Osteocyte (in vitro differentiated cells): ENCODE measurements around the gene ADAMTS9. TPM values are rescaled to one million over a fixed set of nuclear protein-coding genes. Genes with fewer than 3 reads are reported as not detected.

Source experiments
- DNase-seq: peaks from one replicate; pipeline ENCODE4 v3.0.0; 2021; ENCODE audit warnings: mixed read lengths; ENCODE audit not compliant: unreplicated experiment; ENCODE audit errors: extremely low spot score
- H3K27ac Mint-ChIP-seq: one replicate; pipeline ENCODE4 v1.8.0; 2021; ENCODE audit warnings: mild to moderate bottlenecking, mixed read lengths; ENCODE audit not compliant: unreplicated experiment
- H3K27me3 Mint-ChIP-seq: one replicate; pipeline ENCODE4 v1.8.0; 2021; ENCODE audit warnings: mixed read lengths; ENCODE audit not compliant: unreplicated experiment
- H3K36me3 Mint-ChIP-seq: one replicate; pipeline ENCODE4 v1.8.0; 2021; ENCODE audit warnings: mixed read lengths; ENCODE audit not compliant: unreplicated experiment
- H3K4me1 Mint-ChIP-seq: one replicate; pipeline ENCODE4 v1.8.0; 2021; ENCODE audit warnings: mixed read lengths; ENCODE audit not compliant: unreplicated experiment
- H3K4me3 Mint-ChIP-seq: one replicate; pipeline ENCODE4 v1.8.0; 2021; ENCODE audit warnings: mild to moderate bottlenecking, moderate library complexity, mixed read lengths; ENCODE audit not compliant: unreplicated experiment
- H3K9me3 Mint-ChIP-seq: one replicate; pipeline ENCODE4 v1.8.0; 2021; ENCODE audit warnings: mixed read lengths; ENCODE audit not compliant: unreplicated experiment
- total RNA-seq: library from RNA; stranded (reverse); gene quantifications from 2 replicates; pipeline ENCODE4 v1.2.1, GENCODE V29; 2021
- TF ChIP-seq, protein P1 (sequence below): fragments of 200-600 bp; sonication (generic); IDR thresholded peaks from 2 replicates; pipeline ENCODE4 v1.5.0; 2021; ENCODE audit warnings: antibody characterized with exemption, mild to moderate bottlenecking, moderate library complexity

The ADAMTS9 gene
- total RNA-seq, 1 donor from 2014 or later, result 1.5 TPM

DNA sequence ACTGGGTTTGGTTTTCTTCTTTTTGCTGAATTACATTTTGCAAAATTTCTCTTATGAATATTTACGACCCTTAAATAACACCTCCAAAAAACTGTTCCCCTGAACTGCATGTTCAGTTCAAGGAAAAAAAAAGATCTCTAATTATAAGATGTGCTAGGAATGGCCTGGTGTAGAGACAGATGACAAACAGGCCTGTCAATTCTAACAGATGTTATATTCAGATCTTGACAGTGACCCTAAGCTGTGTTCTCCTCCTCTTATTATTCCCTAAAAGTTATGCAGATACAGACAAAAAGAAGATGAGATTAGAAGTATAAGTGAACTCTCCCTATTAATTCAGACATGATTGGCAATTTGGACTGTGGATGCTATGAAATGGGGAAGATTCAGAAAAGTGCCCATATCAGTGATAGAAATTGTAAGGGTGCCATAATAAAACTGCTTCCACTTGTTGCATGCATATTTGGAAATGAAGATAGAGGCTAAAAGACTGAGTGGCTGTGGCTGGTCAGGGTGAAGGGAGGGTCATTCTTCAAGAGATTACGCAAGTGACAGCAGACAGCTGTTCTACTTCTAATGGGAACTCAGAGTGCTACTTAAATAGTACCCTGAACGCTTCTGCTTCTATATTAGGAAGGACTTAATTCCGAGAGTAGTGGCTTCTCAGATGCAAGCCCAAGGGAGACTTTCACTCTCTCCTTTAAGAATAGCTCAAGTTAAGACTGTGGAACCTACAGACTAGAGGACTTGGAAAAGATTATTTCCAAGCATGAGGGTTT, 75.5 kb downstream of the ADAMTS9 start:
- Mint-ChIP-seq H3K4me3 (no peak overlapping the region), H3K4me1 (no peaks in the 10 kb centered on the region), H3K27me3 (peaks cover 4% of the 10 kb centered on the region), H3K27ac (no peak overlapping the region), H3K9me3 (no peaks in the 10 kb centered on the region), H3K36me3 (no peaks in the 10 kb centered on the region)
- TF ChIP-seq, protein P1, sequence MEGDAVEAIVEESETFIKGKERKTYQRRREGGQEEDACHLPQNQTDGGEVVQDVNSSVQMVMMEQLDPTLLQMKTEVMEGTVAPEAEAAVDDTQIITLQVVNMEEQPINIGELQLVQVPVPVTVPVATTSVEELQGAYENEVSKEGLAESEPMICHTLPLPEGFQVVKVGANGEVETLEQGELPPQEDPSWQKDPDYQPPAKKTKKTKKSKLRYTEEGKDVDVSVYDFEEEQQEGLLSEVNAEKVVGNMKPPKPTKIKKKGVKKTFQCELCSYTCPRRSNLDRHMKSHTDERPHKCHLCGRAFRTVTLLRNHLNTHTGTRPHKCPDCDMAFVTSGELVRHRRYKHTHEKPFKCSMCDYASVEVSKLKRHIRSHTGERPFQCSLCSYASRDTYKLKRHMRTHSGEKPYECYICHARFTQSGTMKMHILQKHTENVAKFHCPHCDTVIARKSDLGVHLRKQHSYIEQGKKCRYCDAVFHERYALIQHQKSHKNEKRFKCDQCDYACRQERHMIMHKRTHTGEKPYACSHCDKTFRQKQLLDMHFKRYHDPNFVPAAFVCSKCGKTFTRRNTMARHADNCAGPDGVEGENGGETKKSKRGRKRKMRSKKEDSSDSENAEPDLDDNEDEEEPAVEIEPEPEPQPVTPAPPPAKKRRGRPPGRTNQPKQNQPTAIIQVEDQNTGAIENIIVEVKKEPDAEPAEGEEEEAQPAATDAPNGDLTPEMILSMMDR, result no peak
- DNase-seq, result no peak

DNA sequence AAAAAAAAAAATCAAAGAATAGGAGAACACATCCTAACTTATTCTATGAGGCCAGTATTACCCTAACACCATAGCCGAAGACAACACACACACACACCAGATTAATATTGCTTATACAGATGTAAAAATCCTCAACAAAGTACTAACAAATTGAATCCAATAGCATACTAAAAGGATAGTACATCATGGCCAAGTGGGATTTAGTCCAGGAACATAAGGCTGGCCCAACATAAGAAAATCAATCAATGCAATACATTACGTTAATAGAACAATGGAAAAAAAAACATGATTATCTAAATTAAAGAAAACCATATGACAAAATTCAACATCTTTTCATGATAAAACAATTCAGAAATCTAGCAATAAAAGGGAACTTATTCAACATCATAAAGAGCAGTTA, 79.1 kb downstream of the ADAMTS9 start:
- no peaks in the 10 kb centered on the region for H3K9me3 Mint-ChIP-seq
- no peak for DNase-seq
- H3K27ac Mint-ChIP-seq, result no peak overlapping the region
- H3K4me1 Mint-ChIP-seq, result no peaks in the 10 kb centered on the region
- no peaks in the 10 kb centered on the region for H3K27me3 Mint-ChIP-seq
- no peaks in the 10 kb centered on the region for H3K36me3 Mint-ChIP-seq
- TF ChIP-seq, protein P1, result no peak
- no peak overlapping the region for H3K4me3 Mint-ChIP-seq

DNA sequence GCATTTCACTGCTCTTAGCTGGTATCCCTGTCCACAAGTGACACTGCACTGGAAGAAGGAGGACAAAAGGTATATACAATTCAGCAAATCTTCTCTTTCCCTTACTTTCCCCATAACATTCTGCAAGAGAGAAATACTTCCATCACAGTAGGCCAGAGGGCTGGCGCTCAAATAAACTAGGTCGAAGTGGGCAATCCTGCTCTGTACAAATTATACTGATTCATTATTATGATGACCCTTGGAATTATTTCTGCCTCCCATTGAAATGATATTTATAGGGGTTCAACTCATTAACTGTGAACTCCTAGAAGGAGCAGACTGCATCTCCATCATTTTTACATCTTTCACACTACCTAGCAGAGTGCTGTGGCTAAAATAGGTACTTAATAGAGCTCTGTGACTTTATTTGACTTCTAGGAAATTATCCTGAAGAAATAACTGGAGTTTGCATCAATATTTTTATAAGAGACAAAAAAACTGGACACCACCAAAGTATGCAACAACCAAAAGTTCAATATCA, 80.7 kb downstream of the ADAMTS9 start:
- H3K4me3 Mint-ChIP-seq, result no peak overlapping the region
- TF ChIP-seq, protein P1, result no peak
- DNase-seq, result no peak
- no peaks in the 10 kb centered on the region for H3K9me3 Mint-ChIP-seq
- no peaks in the 10 kb centered on the region for H3K27me3 Mint-ChIP-seq
- no peaks in the 10 kb centered on the region for H3K36me3 Mint-ChIP-seq
- no peaks in the 10 kb centered on the region for H3K4me1 Mint-ChIP-seq
- no peak overlapping the region for H3K27ac Mint-ChIP-seq

DNA sequence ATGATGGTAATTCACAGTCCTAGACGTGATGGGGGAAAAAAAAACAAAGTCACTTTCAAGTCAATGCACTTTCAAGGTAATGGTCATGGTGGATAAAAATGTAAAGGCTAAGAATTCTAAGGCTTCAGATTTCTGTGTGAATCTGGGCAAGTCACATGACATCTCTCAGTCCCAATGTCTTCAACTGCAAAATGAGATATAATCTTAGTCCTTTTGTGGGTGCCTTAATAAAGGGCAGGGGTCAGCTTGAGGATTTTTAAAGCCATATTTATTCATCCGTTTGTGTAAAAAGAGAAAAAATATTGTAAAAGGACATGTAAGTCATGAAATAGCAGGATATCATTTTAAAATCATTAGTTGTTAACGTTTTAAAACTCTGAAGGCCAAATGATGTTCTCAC, 83.5 kb downstream of the ADAMTS9 start:
- H3K27ac Mint-ChIP-seq, result no peak overlapping the region
- H3K9me3 Mint-ChIP-seq, result no peaks in the 10 kb centered on the region
- TF ChIP-seq, protein P1, result no peak
- no peak for DNase-seq
- no peak overlapping the region for H3K4me3 Mint-ChIP-seq
- H3K4me1 Mint-ChIP-seq, result no peaks in the 10 kb centered on the region
- H3K27me3 Mint-ChIP-seq, result no peaks in the 10 kb centered on the region
- H3K36me3 Mint-ChIP-seq, result no peaks in the 10 kb centered on the region

DNA sequence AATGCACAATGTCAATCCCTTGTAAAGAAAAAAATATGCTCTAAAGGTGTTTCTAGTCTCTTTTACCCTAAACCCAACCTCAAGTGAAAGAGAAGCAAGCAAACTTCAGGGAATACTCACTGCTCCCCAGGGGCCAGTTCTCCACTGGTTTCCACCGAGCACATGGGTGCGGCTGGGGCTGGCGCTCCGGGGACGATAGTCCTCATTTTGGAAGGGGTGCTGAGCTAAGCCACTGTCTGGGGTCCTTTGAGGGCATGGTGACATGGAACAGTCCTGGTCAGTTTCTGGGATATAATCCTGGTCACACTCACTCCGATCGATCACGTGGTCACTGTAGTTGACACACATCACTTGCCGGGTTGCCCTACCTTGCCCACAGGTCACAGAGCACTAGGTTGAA, 86.0 kb downstream of the ADAMTS9 start:
- Mint-ChIP-seq H3K27me3 (no peaks in the 10 kb centered on the region), H3K4me3 (no peak overlapping the region), H3K27ac (no peak overlapping the region), H3K36me3 (no peaks in the 10 kb centered on the region), H3K4me1 (no peaks in the 10 kb centered on the region), H3K9me3 (no peaks in the 10 kb centered on the region)
- TF ChIP-seq, protein P1, result no peak
- DNase-seq, result no peak
